ENCODE measurements around the gene GJD4.

DNA sequence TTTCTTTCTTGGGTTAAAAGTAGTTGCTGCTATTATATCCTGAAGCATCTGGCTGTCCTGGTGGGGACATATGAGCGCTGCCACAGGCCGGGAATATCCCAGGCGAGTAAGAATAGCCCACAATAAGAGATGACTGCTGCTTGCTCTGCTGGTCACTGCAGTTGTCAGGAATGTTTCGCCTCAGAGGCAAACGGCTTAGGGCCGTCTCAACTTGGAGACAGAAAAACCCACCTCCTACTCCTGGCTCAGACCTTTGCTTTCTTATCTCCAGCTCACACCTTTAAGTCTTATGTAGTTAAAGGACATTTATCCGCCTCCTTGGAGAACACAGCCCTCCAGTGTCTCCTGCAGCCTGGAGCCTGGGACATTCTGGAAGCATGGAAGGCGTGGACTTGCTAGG is at the start of gene GJD4:
- TF ChIP-seq, protein P1, sequence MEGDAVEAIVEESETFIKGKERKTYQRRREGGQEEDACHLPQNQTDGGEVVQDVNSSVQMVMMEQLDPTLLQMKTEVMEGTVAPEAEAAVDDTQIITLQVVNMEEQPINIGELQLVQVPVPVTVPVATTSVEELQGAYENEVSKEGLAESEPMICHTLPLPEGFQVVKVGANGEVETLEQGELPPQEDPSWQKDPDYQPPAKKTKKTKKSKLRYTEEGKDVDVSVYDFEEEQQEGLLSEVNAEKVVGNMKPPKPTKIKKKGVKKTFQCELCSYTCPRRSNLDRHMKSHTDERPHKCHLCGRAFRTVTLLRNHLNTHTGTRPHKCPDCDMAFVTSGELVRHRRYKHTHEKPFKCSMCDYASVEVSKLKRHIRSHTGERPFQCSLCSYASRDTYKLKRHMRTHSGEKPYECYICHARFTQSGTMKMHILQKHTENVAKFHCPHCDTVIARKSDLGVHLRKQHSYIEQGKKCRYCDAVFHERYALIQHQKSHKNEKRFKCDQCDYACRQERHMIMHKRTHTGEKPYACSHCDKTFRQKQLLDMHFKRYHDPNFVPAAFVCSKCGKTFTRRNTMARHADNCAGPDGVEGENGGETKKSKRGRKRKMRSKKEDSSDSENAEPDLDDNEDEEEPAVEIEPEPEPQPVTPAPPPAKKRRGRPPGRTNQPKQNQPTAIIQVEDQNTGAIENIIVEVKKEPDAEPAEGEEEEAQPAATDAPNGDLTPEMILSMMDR (conservative IDR thresholded peaks at IDR 0.05) = no peak
- no peak for TF ChIP-seq EZH2 (IDR thresholded peaks at IDR 0.05; ENCODE audit: low read depth)

All from PC-9 (cell line).